OCI-LY7 (cell line): ENCODE results near the gene GNB1.

Source experiments
- EZH2phosphoT487 ChIP-seq: fragments of 200-600 bp; sonication (generic); IDR thresholded peaks from 2 replicates; pipeline ENCODE4 v1.6.1; 2018; ENCODE audit warnings: low read depth, borderline replicate concordance, mild to moderate bottlenecking, mixed run types, antibody characterized with exemption, low read length, moderate library complexity, mixed read lengths
- TF ChIP-seq, protein P1 (sequence below): fragments of 200-600 bp; sonication (generic); conservative IDR thresholded peaks from 2 replicates; pipeline ENCODE4 v1.5.1; 2014; ENCODE audit warnings: mild to moderate bottlenecking, antibody characterized with exemption, low read length, moderate library complexity, mixed read lengths

DNA sequence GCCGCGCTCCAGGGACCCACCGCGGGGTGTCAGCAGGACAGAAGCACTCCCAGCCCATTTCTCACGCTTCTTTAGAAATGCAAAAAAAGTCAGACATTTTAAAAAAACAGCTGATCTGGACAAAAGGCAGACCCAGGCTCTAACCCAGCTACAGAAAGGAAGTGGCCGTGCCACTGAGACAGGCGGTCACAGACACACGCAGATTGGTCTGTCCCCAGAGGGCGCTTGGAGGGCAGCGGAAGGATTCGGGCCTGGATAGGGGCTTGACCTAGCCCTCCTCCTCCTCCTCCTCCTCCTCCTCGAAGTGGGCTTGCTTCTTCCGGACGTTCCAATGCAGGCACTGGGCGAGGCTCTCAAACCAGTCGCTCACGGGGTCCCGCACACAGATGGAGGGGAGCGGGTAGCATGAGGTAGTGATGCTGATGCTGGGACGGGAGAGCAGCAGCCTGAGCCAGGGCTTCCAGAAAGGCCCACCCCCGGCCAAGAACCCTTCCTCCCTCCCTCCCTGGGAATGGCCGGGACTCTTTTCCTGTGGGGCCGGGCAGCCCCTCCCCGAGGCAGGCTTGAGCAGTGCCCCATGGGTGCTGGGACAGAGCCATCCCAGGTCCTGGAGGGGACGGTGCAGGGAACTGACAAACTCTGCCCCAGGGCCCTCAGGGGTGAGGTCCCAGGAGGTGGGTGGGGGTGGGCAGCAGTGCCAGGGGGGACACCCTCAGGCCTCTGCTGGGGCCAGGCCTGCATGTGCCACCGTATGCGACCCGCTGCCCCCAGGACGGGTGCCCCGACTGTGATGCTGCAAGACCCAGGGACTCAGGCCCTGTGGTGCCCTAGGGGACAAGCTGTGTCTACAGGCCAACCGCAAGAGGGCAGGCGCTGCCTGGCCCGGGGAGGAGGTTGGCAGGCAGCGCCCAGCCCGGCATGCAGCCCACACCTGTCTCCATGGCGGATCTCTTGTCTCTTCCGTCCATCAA lies 138.0 kb downstream of the GNB1 start:
- TF ChIP-seq, protein P1, sequence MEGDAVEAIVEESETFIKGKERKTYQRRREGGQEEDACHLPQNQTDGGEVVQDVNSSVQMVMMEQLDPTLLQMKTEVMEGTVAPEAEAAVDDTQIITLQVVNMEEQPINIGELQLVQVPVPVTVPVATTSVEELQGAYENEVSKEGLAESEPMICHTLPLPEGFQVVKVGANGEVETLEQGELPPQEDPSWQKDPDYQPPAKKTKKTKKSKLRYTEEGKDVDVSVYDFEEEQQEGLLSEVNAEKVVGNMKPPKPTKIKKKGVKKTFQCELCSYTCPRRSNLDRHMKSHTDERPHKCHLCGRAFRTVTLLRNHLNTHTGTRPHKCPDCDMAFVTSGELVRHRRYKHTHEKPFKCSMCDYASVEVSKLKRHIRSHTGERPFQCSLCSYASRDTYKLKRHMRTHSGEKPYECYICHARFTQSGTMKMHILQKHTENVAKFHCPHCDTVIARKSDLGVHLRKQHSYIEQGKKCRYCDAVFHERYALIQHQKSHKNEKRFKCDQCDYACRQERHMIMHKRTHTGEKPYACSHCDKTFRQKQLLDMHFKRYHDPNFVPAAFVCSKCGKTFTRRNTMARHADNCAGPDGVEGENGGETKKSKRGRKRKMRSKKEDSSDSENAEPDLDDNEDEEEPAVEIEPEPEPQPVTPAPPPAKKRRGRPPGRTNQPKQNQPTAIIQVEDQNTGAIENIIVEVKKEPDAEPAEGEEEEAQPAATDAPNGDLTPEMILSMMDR: no peak
- TF ChIP-seq EZH2phosphoT487: no peak
